H9 (cell line): ENCODE data around the gene NAA10. TPM values are rescaled to one million over a fixed set of nuclear protein-coding genes. Genes with fewer than 3 reads are reported as not detected.

Experiments
- DNase-seq: peaks from one replicate; pipeline ENCODE4 v3.0.0-alpha.2; 2017
- H2AFZ ChIP-seq: one replicate; pipeline ENCODE4 v1.6.1; 2013; ENCODE audit warnings: mild to moderate bottlenecking, low read length, control low read depth, moderate library complexity
- H2AK5ac ChIP-seq: 2 replicates; pipeline ENCODE4 v1.6.1; 2013; ENCODE audit warnings: low read length, control low read depth, mixed read lengths; ENCODE audit not compliant: insufficient read length
- H2BK120ac ChIP-seq: one replicate; pipeline ENCODE4 v1.6.1; 2013; ENCODE audit warnings: low read depth, mild to moderate bottlenecking, low read length, control low read depth, inconsistent platforms; ENCODE audit not compliant: poor library complexity, severe bottlenecking
- H2BK12ac ChIP-seq: 2 replicates; pipeline ENCODE4 v1.6.1; 2013; ENCODE audit warnings: low read length, control low read depth, mixed read lengths, low read depth; ENCODE audit not compliant: insufficient read length
- H2BK15ac ChIP-seq: 2 replicates; pipeline ENCODE4 v1.6.1; 2013; ENCODE audit warnings: low read depth, low read length, control low read depth
- H2BK20ac ChIP-seq: one replicate; pipeline ENCODE4 v1.6.1; 2013; ENCODE audit warnings: low read depth, mild to moderate bottlenecking, low read length, control low read depth, inconsistent platforms; ENCODE audit not compliant: poor library complexity, severe bottlenecking
- H2BK5ac ChIP-seq: 2 replicates; pipeline ENCODE4 v1.6.1; 2013; ENCODE audit warnings: low read length, control low read depth, mixed read lengths; ENCODE audit not compliant: insufficient read length
- H3K14ac ChIP-seq: 2 replicates; pipeline ENCODE4 v1.6.1; 2013; ENCODE audit warnings: low read length, control low read depth; ENCODE audit not compliant: insufficient read depth
- H3K18ac ChIP-seq: 2 replicates; pipeline ENCODE4 v1.6.1; 2013; ENCODE audit warnings: low read depth, mild to moderate bottlenecking, mixed read lengths, low read length, control low read depth; ENCODE audit not compliant: insufficient read length
- H3K23ac ChIP-seq: 2 replicates; pipeline ENCODE4 v1.6.1; 2013; ENCODE audit warnings: low read length, control low read depth, mixed read lengths, low read depth; ENCODE audit not compliant: insufficient read length
- H3K23me2 ChIP-seq: 2 replicates; pipeline ENCODE4 v1.6.1; 2013; ENCODE audit warnings: low read depth, mild to moderate bottlenecking, mixed read lengths, low read length, control low read depth; ENCODE audit not compliant: insufficient read length, poor library complexity, severe bottlenecking
- H3K27ac ChIP-seq: 2 replicates; pipeline ENCODE4 v1.5.1; 2013; ENCODE audit warnings: low read length, control low read depth, mixed read lengths, low read depth; ENCODE audit not compliant: insufficient read length
- H3K27me3 ChIP-seq: 2 replicates; pipeline ENCODE4 v1.6.1; 2013; ENCODE audit warnings: low read length, control low read depth, inconsistent platforms; ENCODE audit not compliant: insufficient read depth
- H3K4ac ChIP-seq: 2 replicates; pipeline ENCODE4 v1.6.1; 2013; ENCODE audit warnings: low read depth, mild to moderate bottlenecking, control low read depth, inconsistent platforms, low read length, moderate library complexity
- H3K4me1 ChIP-seq: 2 replicates; pipeline ENCODE4 v1.6.1; 2013; ENCODE audit warnings: low read length, control low read depth, inconsistent platforms; ENCODE audit not compliant: insufficient read depth
- H3K4me2 ChIP-seq: 2 replicates; pipeline ENCODE4 v1.6.1; 2013; ENCODE audit warnings: low read length, control low read depth, mixed read lengths; ENCODE audit not compliant: insufficient read length, insufficient read depth
- H3K56ac ChIP-seq: 2 replicates; pipeline ENCODE4 v1.6.1; 2013; ENCODE audit warnings: low read depth, mild to moderate bottlenecking, mixed read lengths, low read length, control low read depth; ENCODE audit not compliant: insufficient read length
- H3K79me1 ChIP-seq: 2 replicates; pipeline ENCODE4 v1.6.1; 2013; ENCODE audit warnings: low read depth, mild to moderate bottlenecking, moderate library complexity, low read length, control low read depth, inconsistent platforms; ENCODE audit not compliant: insufficient read depth, poor library complexity, severe bottlenecking
- H3K79me2 ChIP-seq: 2 replicates; pipeline ENCODE4 v1.6.1; 2013; ENCODE audit warnings: low read length, control low read depth, inconsistent platforms; ENCODE audit not compliant: insufficient read depth
- H3K9ac ChIP-seq: 2 replicates; pipeline ENCODE4 v1.6.1; 2013; ENCODE audit warnings: low read length, control low read depth, mixed read lengths; ENCODE audit not compliant: insufficient read length; ENCODE audit errors: extremely low read depth
- H3K9me3 ChIP-seq: one replicate; pipeline ENCODE4 v1.6.1; 2013; ENCODE audit warnings: low read depth, low read length, inconsistent platforms; ENCODE audit not compliant: control insufficient read depth
- H3T11ph ChIP-seq: one replicate; pipeline ENCODE4 v1.6.1; 2013; ENCODE audit warnings: mild to moderate bottlenecking, low read length, control low read depth, inconsistent platforms
- H4K20me1 ChIP-seq: one replicate; pipeline ENCODE4 v1.6.1; 2013; ENCODE audit not compliant: control insufficient read depth, insufficient read length, insufficient read depth
- H4K5ac ChIP-seq: 2 replicates; pipeline ENCODE4 v1.6.1; 2013; ENCODE audit warnings: low read depth, mild to moderate bottlenecking, mixed read lengths, low read length, control low read depth; ENCODE audit not compliant: insufficient read length
- H4K8ac ChIP-seq: replicated peaks from 2 replicates; pipeline ENCODE4 v1.6.1; 2013; ENCODE audit warnings: low read length, control low read depth, mixed read lengths, low read depth; ENCODE audit not compliant: insufficient read length
- H4K91ac ChIP-seq: 2 replicates; pipeline ENCODE4 v1.6.1; 2013; ENCODE audit warnings: low read depth, mild to moderate bottlenecking, moderate library complexity, mixed read lengths, low read length, control low read depth; ENCODE audit not compliant: insufficient read length
- H3K27ac Mint-ChIP-seq, 3 experiments: 2 replicates in 2 of 3; 3 replicates in 1 of 3; pipeline ENCODE4 v1.8.0; 2020 to 2021; ENCODE audit warnings: mixed read lengths in 3 of 3, mild to moderate bottlenecking in 1 of 3, moderate library complexity in 1 of 3
- H3K27me3 Mint-ChIP-seq: 2 replicates; pipeline ENCODE4 v1.8.0; 2021; ENCODE audit warnings: low read depth, mild to moderate bottlenecking, moderate library complexity, mixed read lengths
- H3K36me3 Mint-ChIP-seq, 3 experiments: 2 replicates in 2 of 3; 3 replicates in 1 of 3; pipeline ENCODE4 v1.8.0; 2020 to 2021; ENCODE audit warnings: low read depth in 3 of 3, mixed read lengths in 3 of 3; ENCODE audit not compliant: insufficient read depth in 1 of 3
- H3K4me1 Mint-ChIP-seq, 2 experiments: 2 replicates each; pipeline ENCODE4 v1.8.0; 2020; ENCODE audit warnings: mixed read lengths in 2 of 2
- H3K4me3 Mint-ChIP-seq, 2 experiments: 2 replicates in 1 of 2; 3 replicates in 1 of 2; pipeline ENCODE4 v1.8.0; 2020 to 2021; ENCODE audit warnings: mild to moderate bottlenecking in 2 of 2, mixed read lengths in 2 of 2, moderate library complexity in 1 of 2
- H3K9me3 Mint-ChIP-seq, 2 experiments: 2 replicates in 1 of 2; 3 replicates in 1 of 2; pipeline ENCODE4 v1.8.0; 2020; ENCODE audit warnings: mild to moderate bottlenecking in 2 of 2, mixed read lengths in 2 of 2, moderate library complexity in 1 of 2
- CTCF ChIP-seq: fragments of 200-600 bp; sonication (generic); conservative IDR thresholded peaks from 3 replicates; pipeline ENCODE4 v1.8.0; 2021; ENCODE audit warnings: antibody characterized with exemption, mild to moderate bottlenecking
- WGBS: extraction: QIAGEN DNeasy Blood & Tissue Kit; methylation state at CpG from one replicate; pipeline ENCODE4 v1.1.7; 2013; ENCODE audit warnings: missing lambda C conversion rate, low lambda C conversion rate, mixed read lengths; ENCODE audit not compliant: insufficient read length; ENCODE audit errors: extremely low coverage; 5-methylcytosine and 5-hydroxymethylcytosine counted together
- total RNA-seq: library from RNA; stranded (reverse); gene quantifications from 2 replicates; pipeline ENCODE4 v1.2.1, GENCODE V29; 2021

The NAA10 gene
- total RNA-seq, 1 experiment from 2014 or later, result 101 TPM

- TF ChIP-seq CTCF, result no peak
- Histone ChIP-seq H3K4me2 (no peak overlapping the region), H3K9ac (no peak overlapping the region), H4K20me1 (no peaks in the 10 kb centered on the region), H2AK5ac (no peak overlapping the region), H2BK120ac (no peak overlapping the region), H2AFZ (no peak overlapping the region), H3K27ac (no peak overlapping the region), H2BK5ac (no peak overlapping the region), H4K91ac (no peak overlapping the region), H4K8ac (no peak overlapping the region), H3K18ac (no peak overlapping the region), H2BK20ac (no peak overlapping the region), H3K4ac (no peak overlapping the region), H2BK12ac (no peak overlapping the region), H3K79me2 (no peaks in the 10 kb centered on the region), H3K4me1 (no peaks in the 10 kb centered on the region), H2BK15ac (no peak overlapping the region), H4K5ac (no peak overlapping the region), H3K9me3 (peaks cover 20% of the 10 kb centered on the region), H3K14ac (no peak overlapping the region), H3K23me2 (peaks cover 11% of the 10 kb centered on the region), H3K23ac (no peak overlapping the region), H3T11ph (no peak overlapping the region), H3K56ac (no peak overlapping the region), H3K79me1 (no peaks in the 10 kb centered on the region), H3K27me3 (no peaks in the 10 kb centered on the region)
- no CpG with 5 or more reads among the region's 16 CpGs for WGBS
- DNase-seq, result no peak
- Mint-ChIP-seq H3K27me3 (no peaks in the 10 kb centered on the region; the same call in none of the 2 replicates), H3K27ac (no peak overlapping the region), H3K36me3 (peaks cover 17 to 30% (median 20%) of the 10 kb centered on the region in 3 experiments), H3K4me3 (no peak overlapping the region), H3K9me3 (peaks cover 62 to 75% of the 10 kb centered on the region in 2 experiments), H3K4me1 (peaks cover 11 to 13% of the 10 kb centered on the region in 2 experiments; a peak in 2 of 4 replicates)
Measured at GRCh38 chrX:153921070-153921469, 13.8 kb downstream of the NAA10 start.
